B cell (primary cell): ENCODE results near the gene RHEBL1. TPM values are rescaled to one million over a fixed set of nuclear protein-coding genes. Genes with fewer than 3 reads are reported as not detected.
A peak's percentile ranks its signal among the peaks of the same experiment; 100 is the strongest.

Source experiments
- ATAC-seq: fragments of 200-7000 bp; cut with Tn5 transposase; one replicate; pipeline ENCODE4 v1.10.0; 2021; ENCODE audit warnings: low read depth, mild to moderate bottlenecking, moderate number of reproducible peaks, moderate library complexity
- CTCF ChIA-PET: fragments of 350-600 bp; sonication (Branson Sonifier 250); formaldehyde crosslinking; loops from one replicate; lab custom pipeline; 2021; ENCODE audit warnings: antibody characterized with exemption, inconsistent platforms; lab: Charles Lee
- POLR2A ChIA-PET: fragments of 350-600 bp; sonication (Branson Sonifier 250); formaldehyde crosslinking; loops from one replicate; lab custom pipeline; 2021; ENCODE audit warnings: antibody characterized with exemption; lab: Charles Lee
- DNase-seq: peaks from one replicate; pipeline ENCODE4 v3.0.0; 2013
- H2AFZ ChIP-seq: 2 replicates; pipeline ENCODE4 v1.6.1; 2012; ENCODE audit warnings: mild to moderate bottlenecking, low read depth, low read length; ENCODE audit not compliant: insufficient read depth, poor library complexity, severe bottlenecking
- H3K27ac ChIP-seq, 2 donors: 1 replicate in 1 of 2; 2 replicates in 1 of 2; pipeline ENCODE4 v1.5.1; 2012 to 2013; ENCODE audit warnings: low read length in 2 of 2, mild to moderate bottlenecking in 2 of 2, moderate library complexity in 1 of 2
- H3K27me3 ChIP-seq, 4 experiments: fragments of 200-600 bp in 1 of 4; sonication (generic) in 1 of 4; replicated peaks in 1 of 4; 1 replicate in 2 of 4; 2 replicates in 2 of 4; pipeline versions ENCODE4 v1.6.1 to v1.7.0; 2013 to 2016; ENCODE audit warnings: low read length in 3 of 4, mild to moderate bottlenecking in 2 of 4, mixed read lengths in 1 of 4, moderate library complexity in 1 of 4; ENCODE audit not compliant: insufficient read depth in 4 of 4, control insufficient read depth in 3 of 4; ENCODE audit errors: control extremely low read depth in 1 of 4
- H3K36me3 ChIP-seq, 2 experiments: replicated peaks in 1 of 2; 1 replicate in 1 of 2; 2 replicates in 1 of 2; pipeline versions ENCODE4 v1.6.1 to v1.7.1; 2013; ENCODE audit warnings: low read length in 1 of 2; ENCODE audit not compliant: insufficient read depth in 2 of 2, control insufficient read depth in 1 of 2; ENCODE audit errors: control extremely low read depth in 1 of 2, extremely low read depth in 1 of 2
- H3K4me1 ChIP-seq, 2 donors: fragments of 200-600 bp in 1 of 2; sonication (generic) in 1 of 2; 1 replicate in 1 of 2; 2 replicates in 1 of 2; pipeline versions ENCODE4 v1.5.1 to v1.6.1; 2013 to 2017; ENCODE audit warnings: low read length in 2 of 2; ENCODE audit not compliant: control insufficient read depth in 2 of 2, insufficient read depth in 2 of 2
- H3K4me2 ChIP-seq: replicated peaks from 2 replicates; pipeline ENCODE3; 2012; ENCODE audit warnings: mild to moderate bottlenecking, low read depth, low read length; ENCODE audit not compliant: poor library complexity, severe bottlenecking
- H3K4me3 ChIP-seq, 5 experiments: fragments of 200-600 bp in 1 of 5; sonication (generic) in 1 of 5; 1 replicate in 3 of 5; 2 replicates in 2 of 5; pipeline versions ENCODE4 v1.5.1 to v1.7.0; 2011 to 2016; ENCODE audit warnings: low read length in 4 of 5, mild to moderate bottlenecking in 4 of 5, low read depth in 2 of 5, control low read depth in 1 of 5, moderate library complexity in 1 of 5; ENCODE audit not compliant: insufficient read depth in 1 of 5; ENCODE audit errors: control extremely low read depth in 1 of 5, extremely low read depth in 1 of 5
- H3K79me2 ChIP-seq: fragments of 200-600 bp; sonication (generic); one replicate; pipeline ENCODE4 v1.6.0; 2016; ENCODE audit warnings: low read length; ENCODE audit not compliant: control insufficient read depth, insufficient read depth
- H3K9ac ChIP-seq: fragments of 200-600 bp; sonication (generic); 2 replicates; pipeline ENCODE4 v1.6.1; 2017; ENCODE audit warnings: mild to moderate bottlenecking, low read length, moderate library complexity
- H3K9me3 ChIP-seq, 3 donors: one replicate each; pipeline versions ENCODE4 v1.6.1 to v1.7.1; 2013; ENCODE audit warnings: low read length in 2 of 3; ENCODE audit not compliant: control insufficient read depth in 2 of 3, insufficient read depth in 1 of 3; ENCODE audit errors: control extremely low read depth in 1 of 3
- H4K20me1 ChIP-seq: 2 replicates; pipeline ENCODE4 v1.6.0; 2012; ENCODE audit warnings: mild to moderate bottlenecking, low read length; ENCODE audit not compliant: insufficient read depth, control insufficient read depth, poor library complexity, severe bottlenecking
- H3K27ac Mint-ChIP-seq: one replicate; pipeline ENCODE4 v1.8.0; 2021; ENCODE audit warnings: mixed read lengths
- H3K27me3 Mint-ChIP-seq: one replicate; pipeline ENCODE4 v1.8.0; 2021; ENCODE audit warnings: mixed read lengths
- H3K4me1 Mint-ChIP-seq: one replicate; pipeline ENCODE4 v1.8.0; 2021; ENCODE audit warnings: mixed read lengths
- H3K4me3 Mint-ChIP-seq: one replicate; pipeline ENCODE4 v1.8.0; 2021; ENCODE audit warnings: mixed read lengths
- H3K9me3 Mint-ChIP-seq: one replicate; pipeline ENCODE4 v1.8.0; 2022; ENCODE audit warnings: mixed read lengths; ENCODE audit not compliant: insufficient read depth
- EZH2 ChIP-seq: IDR thresholded peaks from 2 replicates; pipeline ENCODE4 v1.6.1; 2012; ENCODE audit warnings: borderline replicate concordance, low read depth, mild to moderate bottlenecking, moderate library complexity, low read length; ENCODE audit not compliant: insufficient read depth, poor library complexity, severe bottlenecking
- WGBS: methylation state at CpG from one replicate; pipeline ENCODE4 v1.1.5; 2013; ENCODE audit warnings: missing lambda C conversion rate; ENCODE audit not compliant: insufficient coverage; 5-methylcytosine and 5-hydroxymethylcytosine counted together
- intact Hi-C: fragments of 100-400 bp; cut with micrococcal nuclease; formaldehyde crosslinking; loops from one replicate; pipeline ENCODE4 v1.10.0; 2022
- polyA plus RNA-seq: library from polyadenylated mRNA; depleted of rRNA; stranded (reverse); fragments of >200 nt; gene quantifications from 2 replicates; pipeline ENCODE4 v1.2.3, GENCODE V29; 2012
- total RNA-seq, 2 donors: library from RNA; stranded (reverse); fragments of 120-200 nt in 1 of 2; gene quantifications; 1 replicate in 1 of 2; 2 replicates in 1 of 2; pipeline versions ENCODE4 v1.2.3 to v1.2.4, GENCODE V29; 2013 to 2022
- TF ChIP-seq, protein P1 (sequence below): fragments of 200-600 bp; IDR thresholded peaks from one replicate; pipeline ENCODE4 v1.8.0; 2022; ENCODE audit warnings: antibody characterized with exemption, mild to moderate bottlenecking

RHEBL1 gene
- total and polyA plus RNA-seq, 2 donors (not counting 1 experiment from before 2014, with no cell fraction given), result 3.0 to 6.1 TPM

DNA sequence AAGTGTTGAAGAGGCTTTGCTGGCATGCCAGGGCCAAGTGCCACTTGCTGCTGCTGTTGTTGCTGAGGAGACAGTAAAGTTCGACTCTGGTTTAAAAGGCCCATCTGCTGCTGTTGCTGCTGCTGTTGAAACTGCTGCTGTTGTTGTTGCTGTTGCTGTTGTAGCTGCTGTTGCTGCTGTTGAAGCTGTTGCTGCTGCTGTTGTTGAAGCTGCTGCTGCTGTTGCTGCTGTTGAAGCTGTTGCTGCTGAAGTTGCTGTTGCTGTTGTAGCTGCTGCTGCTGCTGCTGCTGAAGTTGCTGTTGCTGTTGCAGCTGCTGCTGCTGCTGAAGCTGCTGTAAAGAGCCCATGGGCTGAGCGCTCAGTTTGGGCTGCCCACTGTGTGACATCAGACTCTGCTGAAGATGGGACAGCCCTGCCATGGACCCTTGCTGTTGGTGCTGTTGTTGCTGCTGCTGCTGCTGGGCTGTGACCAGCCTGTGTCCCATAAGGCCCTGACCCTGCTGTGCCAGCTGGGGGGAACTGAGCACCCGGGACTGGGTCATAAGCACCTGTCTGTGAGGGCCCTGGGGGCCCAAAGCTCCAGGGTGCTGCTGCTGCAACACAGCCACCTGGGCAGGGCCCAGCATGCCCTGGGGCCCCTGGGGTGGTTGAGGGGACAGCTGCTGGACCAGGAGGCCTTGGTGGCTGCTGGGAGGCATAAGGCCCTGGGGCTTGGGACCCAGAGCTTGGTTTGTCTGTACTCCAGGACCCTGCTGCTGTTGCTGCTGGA is 36.9 kb downstream of the RHEBL1 start:
- TF ChIP-seq EZH2, result no peak
- TF ChIP-seq, protein P1, sequence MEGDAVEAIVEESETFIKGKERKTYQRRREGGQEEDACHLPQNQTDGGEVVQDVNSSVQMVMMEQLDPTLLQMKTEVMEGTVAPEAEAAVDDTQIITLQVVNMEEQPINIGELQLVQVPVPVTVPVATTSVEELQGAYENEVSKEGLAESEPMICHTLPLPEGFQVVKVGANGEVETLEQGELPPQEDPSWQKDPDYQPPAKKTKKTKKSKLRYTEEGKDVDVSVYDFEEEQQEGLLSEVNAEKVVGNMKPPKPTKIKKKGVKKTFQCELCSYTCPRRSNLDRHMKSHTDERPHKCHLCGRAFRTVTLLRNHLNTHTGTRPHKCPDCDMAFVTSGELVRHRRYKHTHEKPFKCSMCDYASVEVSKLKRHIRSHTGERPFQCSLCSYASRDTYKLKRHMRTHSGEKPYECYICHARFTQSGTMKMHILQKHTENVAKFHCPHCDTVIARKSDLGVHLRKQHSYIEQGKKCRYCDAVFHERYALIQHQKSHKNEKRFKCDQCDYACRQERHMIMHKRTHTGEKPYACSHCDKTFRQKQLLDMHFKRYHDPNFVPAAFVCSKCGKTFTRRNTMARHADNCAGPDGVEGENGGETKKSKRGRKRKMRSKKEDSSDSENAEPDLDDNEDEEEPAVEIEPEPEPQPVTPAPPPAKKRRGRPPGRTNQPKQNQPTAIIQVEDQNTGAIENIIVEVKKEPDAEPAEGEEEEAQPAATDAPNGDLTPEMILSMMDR, result no peak
- DNase-seq, result no peak
- POLR2A ChIA-PET, result no interaction called here
- Mint-ChIP-seq H3K4me1 (no peaks in the 10 kb centered on the region), H3K4me3 (no peak overlapping the region), H3K9me3 (no peaks in the 10 kb centered on the region), H3K27ac (peak overlapping the region; percentile 15), H3K27me3 (no peaks in the 10 kb centered on the region)
- no peak overlapping the region for H3K27ac ChIP-seq
- H3K4me1 ChIP-seq, result no peaks in the 10 kb centered on the region
- peaks cover 0 to 63% of the 10 kb centered on the region in 2 experiments for H3K36me3 ChIP-seq
- ATAC-seq, result no peak
- no peak overlapping the region for H2AFZ ChIP-seq
- peaks cover 20% of the 10 kb centered on the region for H4K20me1 ChIP-seq
- intact Hi-C loops, result no loop called here
- 72% methylated on average over 3 of the region's 3 CpGs for WGBS
- H3K27me3 ChIP-seq, result no peaks in the 10 kb centered on the region
- CTCF ChIA-PET, result interaction anchor here (0.5 to 2.9 kb wide), 5 partner anchors 11 to 173 kb away, joined by 3 to 9 read pairs (median 4); no protein-coding TSS in a partner anchor
- H3K9me3 ChIP-seq, result no peaks in the 10 kb centered on the region
- peaks cover 16% of the 10 kb centered on the region for H3K79me2 ChIP-seq
- H3K4me3 ChIP-seq, result no peak overlapping the region
- no peak overlapping the region for H3K9ac ChIP-seq
- H3K4me2 ChIP-seq, result no peak overlapping the region

DNA sequence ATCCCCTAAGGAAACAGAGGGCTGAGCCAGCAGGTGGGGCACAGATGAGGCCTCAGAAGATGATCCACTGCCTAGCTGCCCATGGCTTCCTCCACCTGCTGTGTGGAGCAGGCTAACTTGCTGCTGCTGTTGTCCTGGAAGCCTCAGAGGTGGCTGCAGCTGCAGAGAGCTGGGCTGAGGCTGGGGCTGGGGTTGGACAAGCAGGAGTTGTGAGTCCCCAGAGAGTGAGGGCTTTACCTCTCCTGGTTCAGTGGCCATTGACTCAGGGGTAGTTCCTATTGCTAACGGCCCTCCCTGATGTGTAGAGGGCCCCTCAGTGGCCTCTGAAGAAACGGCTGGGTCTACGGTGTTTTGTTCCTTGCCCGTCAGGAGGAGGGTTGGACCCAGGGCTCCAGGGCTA is 37.5 kb downstream of the RHEBL1 start:
- TF ChIP-seq, protein P1, result no peak
- no peak for TF ChIP-seq EZH2
- Mint-ChIP-seq H3K4me3 (no peak overlapping the region), H3K9me3 (no peaks in the 10 kb centered on the region), H3K4me1 (no peaks in the 10 kb centered on the region), H3K27me3 (no peaks in the 10 kb centered on the region), H3K27ac (peak overlapping the region; percentile 15)
- Histone ChIP-seq H3K27ac (no peak overlapping the region), H3K4me3 (no peak overlapping the region), H3K4me1 (no peaks in the 10 kb centered on the region), H4K20me1 (peaks cover 16% of the 10 kb centered on the region), H3K36me3 (peaks cover 0 to 63% of the 10 kb centered on the region in 2 experiments), H3K4me2 (no peak overlapping the region), H3K27me3 (no peaks in the 10 kb centered on the region), H3K9me3 (no peaks in the 10 kb centered on the region), H2AFZ (no peak overlapping the region), H3K79me2 (peaks cover 15% of the 10 kb centered on the region), H3K9ac (no peak overlapping the region)
- intact Hi-C loops, result no loop called here
- ATAC-seq, result no peak
- CTCF ChIA-PET, result interaction anchor here (0.5 to 2.9 kb wide), 4 partner anchors 11 to 174 kb away, joined by 3 to 9 read pairs (median 4); no protein-coding TSS in a partner anchor
- POLR2A ChIA-PET, result no interaction called here
- WGBS, result 50% methylated on average over 4 of the region's 4 CpGs
- no peak for DNase-seq
